T-cell (primary cell): ENCODE data around the gene ARHGEF4. TPM values are rescaled to one million over a fixed set of nuclear protein-coding genes. Genes with fewer than 3 reads are reported as not detected.

ENCODE experiments used
- ATAC-seq, 4 experiments: fragments of 200-7000 bp in 3 of 4; fragments of 150-1000 bp in 1 of 4; cut with Tn5 transposase; replicated peaks in 1 of 4; 1 replicate in 3 of 4; 2 replicates in 1 of 4; pipeline ENCODE4 v1.10.0; 2021; ENCODE audit warnings: moderate library complexity in 3 of 4, mild to moderate bottlenecking in 2 of 4, moderate number of reproducible peaks in 1 of 4
- CTCF ChIA-PET, 2 donors: fragments of 300-600 bp; sonication (Branson Sonifier 250); formaldehyde crosslinking; loops; one replicate each; lab custom pipeline; 2022; ENCODE audit warnings: antibody characterized with exemption in 2 of 2; lab: Charles Lee
- POLR2A ChIA-PET, 2 donors: fragments of 300-600 bp; sonication (Branson Sonifier 250); formaldehyde crosslinking; loops; one replicate each; lab custom pipeline; 2022; ENCODE audit warnings: antibody characterized with exemption in 2 of 2; lab: Charles Lee
- DNase-seq, 35 experiments: peaks; one replicate each; pipeline versions ENCODE4 v3.0.0 to v3.0.0-alpha.2; 2013 to 2023
- H3K27ac ChIP-seq: one replicate; pipeline ENCODE4 v1.5.1; 2013; ENCODE audit warnings: low read length
- H3K27me3 ChIP-seq, 2 experiments: replicated peaks in 1 of 2; 1 replicate in 1 of 2; 2 replicates in 1 of 2; pipeline versions ENCODE4 v1.6.1 to v1.7.0; 2013; ENCODE audit warnings: low read length in 1 of 2, mixed read lengths in 1 of 2; ENCODE audit not compliant: control insufficient read depth in 2 of 2, insufficient read depth in 2 of 2; ENCODE audit errors: extremely low read depth in 1 of 2
- H3K36me3 ChIP-seq, 2 donors: 1 replicate in 1 of 2; 2 replicates in 1 of 2; pipeline versions ENCODE4 v1.6.1 to v1.7.0; 2013; ENCODE audit warnings: low read length in 1 of 2; ENCODE audit not compliant: control insufficient read depth in 2 of 2, insufficient read depth in 1 of 2; ENCODE audit errors: extremely low read depth in 1 of 2
- H3K4me1 ChIP-seq, 2 experiments: 1 replicate in 1 of 2; 2 replicates in 1 of 2; pipeline versions ENCODE4 v1.6.1 to v1.7.0; 2013; ENCODE audit warnings: low read length in 2 of 2, mixed read lengths in 1 of 2; ENCODE audit not compliant: insufficient read depth in 2 of 2, control insufficient read depth in 1 of 2; ENCODE audit errors: extremely low read depth in 1 of 2
- H3K4me3 ChIP-seq, 2 donors: 1 replicate in 1 of 2; 2 replicates in 1 of 2; pipeline versions ENCODE4 v1.5.1 to v1.7.0; 2013; ENCODE audit warnings: mild to moderate bottlenecking in 2 of 2, low read length in 1 of 2, moderate library complexity in 1 of 2; ENCODE audit not compliant: control insufficient read depth in 1 of 2; ENCODE audit errors: extremely low read depth in 1 of 2
- H3K9me3 ChIP-seq: 2 replicates; pipeline ENCODE4 v1.7.0; 2013
- H3K27ac Mint-ChIP-seq, 2 donors: one replicate each; pipeline ENCODE4 v1.8.0; 2020 to 2021; ENCODE audit warnings: mild to moderate bottlenecking in 2 of 2, mixed read lengths in 2 of 2
- H3K27me3 Mint-ChIP-seq, 2 donors: one replicate each; pipeline ENCODE4 v1.8.0; 2021 to 2022; ENCODE audit warnings: mixed read lengths in 2 of 2
- H3K36me3 Mint-ChIP-seq: one replicate; pipeline ENCODE4 v1.8.0; 2021; ENCODE audit warnings: mixed read lengths
- H3K4me1 Mint-ChIP-seq, 3 donors: one replicate each; pipeline ENCODE4 v1.8.0; 2020 to 2022; ENCODE audit warnings: mixed read lengths in 3 of 3, mild to moderate bottlenecking in 1 of 3
- H3K4me3 Mint-ChIP-seq, 3 donors: one replicate each; pipeline ENCODE4 v1.8.0; 2020 to 2022; ENCODE audit warnings: mild to moderate bottlenecking in 3 of 3, mixed read lengths in 3 of 3, moderate library complexity in 3 of 3
- H3K9me3 Mint-ChIP-seq, 3 donors: one replicate each; pipeline ENCODE4 v1.8.0; 2020 to 2022; ENCODE audit warnings: mixed read lengths in 3 of 3
- WGBS: methylation state at CpG from one replicate; pipeline ENCODE4 v1.1.5; 2013; ENCODE audit warnings: missing lambda C conversion rate; ENCODE audit not compliant: insufficient coverage; 5-methylcytosine and 5-hydroxymethylcytosine counted together
- total RNA-seq, 35 experiments: library from RNA in 6 of 35; stranded (reverse) in 6 of 35; fragments of 120-200 nt in 1 of 35; gene quantifications; one replicate each; pipeline versions ENCODE4 v1.2.1 to v1.2.4 and lab custom pipeline; 2013 to 2026

Gene ARHGEF4
- total RNA-seq, 5 donors from 2014 or later (not counting 1 experiment from before 2014, with no cell fraction given): 2.9 to 5.3 (median 4.4) TPM

- Histone ChIP-seq H3K27me3 (peaks cover 0 to 21% of the 10 kb centered on the region in 2 experiments), H3K4me3 (no peak overlapping the region), H3K9me3 (no peaks in the 10 kb centered on the region), H3K4me1 (no peaks in the 10 kb centered on the region), H3K27ac (no peak overlapping the region), H3K36me3 (no peaks in the 10 kb centered on the region)
- CTCF ChIA-PET: interaction anchor here in 1 of 2 donors (0.6 to 0.9 kb wide), 2 partner anchors 10 to 13 kb away, joined by 3 read pairs; no protein-coding TSS in a partner anchor
- H3K27me3 Mint-ChIP-seq: peaks cover 16 to 18% of the 10 kb centered on the region in 2 donors
- no peak overlapping the region for H3K4me3 Mint-ChIP-seq
- 94% methylated on average over 3 of the region's 7 CpGs for WGBS
- ATAC-seq (no peak), DNase-seq (no peak)
- H3K4me1 Mint-ChIP-seq: no peaks in the 10 kb centered on the region
- POLR2A ChIA-PET: no interaction called here
- H3K36me3 Mint-ChIP-seq: no peaks in the 10 kb centered on the region
- no peak overlapping the region for H3K27ac Mint-ChIP-seq
- H3K9me3 Mint-ChIP-seq: no peaks in the 10 kb centered on the region
Observed at GRCh38 chr2:130884503-130884902, 47.8 kb downstream of the ARHGEF4 start.

- POLR2A ChIA-PET: no interaction called here
Observed at GRCh38 chr2:130887643-130888042, 50.9 kb downstream of the ARHGEF4 start.

GRCh38 chr2:130890941-130891669 is 54.4 kb downstream of the ARHGEF4 start:
- Mint-ChIP-seq H3K27me3 (peaks cover 14 to 22% of the 10 kb centered on the region in 2 donors), H3K9me3 (peaks cover 0 to 4% (median 0%) of the 10 kb centered on the region in 3 donors), H3K36me3 (no peaks in the 10 kb centered on the region), H3K4me1 (no peaks in the 10 kb centered on the region), H3K4me3 (no peak overlapping the region), H3K27ac (no peak overlapping the region)
- 75% methylated on average over 4 of the region's 5 CpGs for WGBS
- Histone ChIP-seq H3K4me3 (no peak overlapping the region), H3K9me3 (no peaks in the 10 kb centered on the region), H3K27me3 (peaks cover 0 to 26% of the 10 kb centered on the region in 2 experiments), H3K4me1 (no peaks in the 10 kb centered on the region), H3K27ac (no peak overlapping the region), H3K36me3 (no peaks in the 10 kb centered on the region)
- DNase-seq: no peak
- POLR2A ChIA-PET: interaction anchor here in 1 of 2 donors (0.6 kb wide), 1 partner anchor 41 kb away, joined by 3 read pairs; no protein-coding TSS in a partner anchor
- CTCF ChIA-PET: interaction anchor here in 1 of 2 donors (0.6 to 0.7 kb wide), 2 partner anchors 15 to 132 kb away, joined by 4 to 6 read pairs; no protein-coding TSS in a partner anchor
- ATAC-seq: no peak

More at GRCh38 chr2:130887643-130888042, 50.9 kb downstream of the ARHGEF4 start:
- WGBS: no CpG with 5 or more reads among the region's 6 CpGs
- H3K27me3 Mint-ChIP-seq: peaks cover 5 to 13% of the 10 kb centered on the region in 2 donors
- CTCF ChIA-PET: interaction anchor here in 1 of 2 donors (0.5 kb wide), 1 partner anchor 47 kb away, joined by 5 read pairs; no protein-coding TSS in a partner anchor
- no peaks in the 10 kb centered on the region for H3K9me3 ChIP-seq
- DNase-seq (no peak), ATAC-seq (no peak)
- H3K27ac ChIP-seq: no peak overlapping the region
- no peaks in the 10 kb centered on the region for H3K36me3 ChIP-seq
- no peak overlapping the region for H3K4me3 ChIP-seq
- H3K4me1 ChIP-seq: no peaks in the 10 kb centered on the region
- H3K27ac Mint-ChIP-seq: no peak overlapping the region
- H3K9me3 Mint-ChIP-seq: no peaks in the 10 kb centered on the region
- H3K27me3 ChIP-seq: peaks cover 0 to 10% of the 10 kb centered on the region in 2 experiments
- no peaks in the 10 kb centered on the region for H3K4me1 Mint-ChIP-seq
- no peak overlapping the region for H3K4me3 Mint-ChIP-seq
- H3K36me3 Mint-ChIP-seq: no peaks in the 10 kb centered on the region

- Histone ChIP-seq H3K9me3 (no peaks in the 10 kb centered on the region), H3K4me1 (no peaks in the 10 kb centered on the region), H3K27ac (no peak overlapping the region), H3K27me3 (peaks cover 0 to 26% of the 10 kb centered on the region in 2 experiments), H3K36me3 (no peaks in the 10 kb centered on the region), H3K4me3 (no peak overlapping the region)
- no peak overlapping the region for H3K27ac Mint-ChIP-seq
- DNase-seq (no peak), ATAC-seq (no peak)
- H3K27me3 Mint-ChIP-seq: peaks cover 16 to 22% of the 10 kb centered on the region in 2 donors
- H3K4me1 Mint-ChIP-seq: no peaks in the 10 kb centered on the region
- ChIA-PET POLR2A (no interaction called here), CTCF (no interaction called here)
- no peaks in the 10 kb centered on the region for H3K36me3 Mint-ChIP-seq
- 72% methylated on average over 3 of the region's 4 CpGs for WGBS
- H3K9me3 Mint-ChIP-seq: peaks cover 0 to 4% (median 0%) of the 10 kb centered on the region in 3 donors
- no peak overlapping the region for H3K4me3 Mint-ChIP-seq
Observed at GRCh38 chr2:130891966-130892365, 55.3 kb downstream of the ARHGEF4 start.

DNA sequence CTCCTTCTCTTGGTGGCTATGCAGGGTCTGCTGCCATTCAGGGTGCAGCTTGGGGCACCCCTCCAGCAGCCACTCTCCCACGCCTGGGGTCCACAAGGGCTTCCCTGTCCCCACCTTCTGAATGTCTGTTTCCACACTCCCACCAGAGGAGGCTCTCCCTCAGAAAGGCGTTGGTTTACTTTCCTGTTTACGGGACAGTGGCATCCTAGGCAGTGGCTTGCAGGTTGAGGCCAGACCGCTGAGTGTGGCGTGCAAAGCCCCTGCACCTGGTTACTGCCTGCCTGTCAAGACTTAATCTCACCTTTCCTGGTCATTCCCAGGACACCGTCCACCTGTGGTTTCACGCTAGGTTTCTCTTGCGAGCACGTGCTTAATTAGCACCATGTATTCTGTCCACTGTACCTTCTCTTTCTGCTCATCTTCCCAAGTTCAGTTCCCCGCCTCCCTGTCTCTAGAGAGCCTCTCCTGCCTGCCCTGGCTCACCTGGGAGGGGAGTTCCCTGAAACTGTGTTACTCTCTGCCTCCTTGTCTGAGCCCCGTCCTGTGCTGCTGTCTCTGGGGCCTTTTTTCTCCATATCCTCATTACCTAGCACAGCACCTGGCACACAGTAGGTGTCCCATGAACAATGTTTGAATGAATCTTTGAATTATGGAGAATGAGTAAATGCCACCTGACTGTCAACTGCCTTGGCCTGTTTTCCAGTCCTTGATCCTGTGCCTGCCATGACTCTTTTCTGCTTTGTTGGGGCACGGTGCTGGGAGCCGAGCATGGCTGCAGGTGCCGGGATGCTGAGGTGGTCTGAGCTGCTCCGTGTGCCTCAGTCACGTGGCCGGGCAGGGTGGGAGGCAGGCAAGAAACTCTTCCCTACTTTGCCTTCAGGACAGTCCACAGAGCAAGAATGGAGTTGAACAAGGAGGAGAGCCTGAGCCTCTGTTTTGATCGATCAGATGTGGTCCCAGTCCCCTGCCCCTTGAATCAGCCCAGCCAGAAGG is 56.4 kb downstream of the ARHGEF4 start:
- Mint-ChIP-seq H3K4me1 (no peaks in the 10 kb centered on the region), H3K27ac (no peak overlapping the region), H3K36me3 (no peaks in the 10 kb centered on the region), H3K4me3 (no peak overlapping the region), H3K27me3 (peaks cover 14 to 19% of the 10 kb centered on the region in 2 donors), H3K9me3 (peaks cover 0 to 4% (median 0%) of the 10 kb centered on the region in 3 donors)
- Histone ChIP-seq H3K9me3 (no peaks in the 10 kb centered on the region), H3K27ac (no peak overlapping the region), H3K27me3 (peaks cover 0 to 22% of the 10 kb centered on the region in 2 experiments), H3K4me3 (no peak overlapping the region), H3K4me1 (no peaks in the 10 kb centered on the region), H3K36me3 (no peaks in the 10 kb centered on the region)
- ChIA-PET CTCF (no interaction called here), POLR2A (no interaction called here)
- ATAC-seq: no peak
- DNase-seq: no peak
- 77% methylated on average over 15 of the region's 18 CpGs for WGBS
